Measurements from ENCODE around the gene KIAA0319L. TPM values are rescaled to one million over a fixed set of nuclear protein-coding genes. Genes with fewer than 3 reads are reported as not detected.

The KIAA0319L gene
- total RNA-seq, 6 donors from 2014 or later, result 68.1 to 140 (median 107) TPM

GRCh38 chr1:35567947-35568558 lies 10.8 kb upstream of the KIAA0319L start:
- Histone ChIP-seq H3K9me3 (no peaks in the 10 kb centered on the region), H3K27me3 (peaks cover 0 to 2% (median under 1%) of the 10 kb centered on the region in 4 donors), H3K36me3 (peaks cover 0 to 30% (median 10%) of the 10 kb centered on the region in 4 donors), H3K27ac (no peak overlapping the region), H3K4me1 (peaks cover 5 to 12% (median 7%) of the 10 kb centered on the region in 4 donors), H3K4me3 (no peak overlapping the region)
- ATAC-seq (ENCODE audit: low FRiP score in 2 of 2), result no peak
- WGBS, 2 donors, result 73 to 79% methylated on average over 9 of the region's 9 CpGs
- DNase-seq, result no peak
- TF ChIP-seq POLR2A (IDR thresholded peaks at IDR 0.05) (no peak), POLR2AphosphoS5 (IDR thresholded peaks at IDR 0.05) (no peak), CTCF (IDR thresholded peaks at IDR 0.05) (no peak), EP300 (IDR thresholded peaks at IDR 0.05) (no peak)

- peaks cover 0 to 45% (median 14%) of the 10 kb centered on the region in 4 donors for H3K36me3 ChIP-seq
- peaks cover 0 to 9% (median under 1%) of the 10 kb centered on the region in 4 donors for H3K4me1 ChIP-seq
- no peak overlapping the region for H3K27ac ChIP-seq
- TF ChIP-seq POLR2AphosphoS5 (IDR thresholded peaks at IDR 0.05) (no peak), EP300 (IDR thresholded peaks at IDR 0.05) (no peak), CTCF (IDR thresholded peaks at IDR 0.05) (no peak), POLR2A (IDR thresholded peaks at IDR 0.05) (no peak)
- no peak overlapping the region for H3K4me3 ChIP-seq
- ATAC-seq (ENCODE audit: low FRiP score in 2 of 2) (no peak), DNase-seq (peak in 1 of 2 donors; percentile 41)
- 94% methylated on average over 11 of the region's 11 CpGs; no CpG with 5 or more reads in 1 of the 2 donors for WGBS, 2 donors
- H3K27me3 ChIP-seq, result no peaks in the 10 kb centered on the region
- no peaks in the 10 kb centered on the region for H3K9me3 ChIP-seq
Observed at GRCh38 chr1:35565742-35566133, 8.5 kb upstream of the KIAA0319L start.

- TF ChIP-seq EP300 (IDR thresholded peaks at IDR 0.05) (no peak), CTCF (IDR thresholded peaks at IDR 0.05) (peak in 1 of 6 experiments; percentile 10)
- peaks cover 0 to 15% (median 1%) of the 10 kb centered on the region in 4 donors for H3K4me1 ChIP-seq
- ATAC-seq (ENCODE audit: low FRiP score in 2 of 2) (no peak), DNase-seq (peak in 1 of 2 donors; percentile 77)
- 86 to 91% methylated on average over 13 to 20 of the region's 28 CpGs for WGBS, 2 donors
- no peaks in the 10 kb centered on the region for H3K9me3 ChIP-seq
- peaks cover 0 to 45% (median 14%) of the 10 kb centered on the region in 4 donors for H3K36me3 ChIP-seq
- H3K4me3 ChIP-seq, result no peak overlapping the region
- no peak overlapping the region for H3K27ac ChIP-seq
- H3K27me3 ChIP-seq, result no peaks in the 10 kb centered on the region
Observed at GRCh38 chr1:35564884-35565741, 7.9 kb upstream of the KIAA0319L start.

- peak; percentile 69 to 73 for ATAC-seq (ENCODE audit: low FRiP score in 2 of 2)
- Histone ChIP-seq H3K27me3 (no peaks in the 10 kb centered on the region), H3K27ac (no peak overlapping the region), H3K9me3 (no peaks in the 10 kb centered on the region), H3K36me3 (peaks cover 0 to 45% (median 14%) of the 10 kb centered on the region in 4 donors), H3K4me3 (no peak overlapping the region), H3K4me1 (peaks cover 0 to 18% (median 2%) of the 10 kb centered on the region in 4 donors)
- peak in 1 of 2 donors; percentile 80 for DNase-seq
- WGBS, 2 donors, result 82 to 84% methylated on average over 9 of the region's 9 CpGs
- TF ChIP-seq CTCF (IDR thresholded peaks at IDR 0.05), result peak; percentile 71 to 78 (median 75)
- no peak for TF ChIP-seq POLR2A (IDR thresholded peaks at IDR 0.05)
- TF ChIP-seq POLR2AphosphoS5 (IDR thresholded peaks at IDR 0.05), result no peak
- no peak for TF ChIP-seq EP300 (IDR thresholded peaks at IDR 0.05)
Observed at GRCh38 chr1:35564037-35564883, 7.1 kb upstream of the KIAA0319L start.

Measured in upper lobe of left lung (tissue), 6 donors.